Liver (tissue), 9 donors: Measurements from ENCODE around the gene GLT8D2. TPM values are rescaled to one million over a fixed set of nuclear protein-coding genes. Genes with fewer than 3 reads are reported as not detected.

Experiments
- DNase-seq: peaks from one replicate; pipeline ENCODE4 v3.0.0-alpha.2; 2017; ENCODE audit warnings: low spot score
- H3K27ac ChIP-seq, 2 donors: one replicate each; pipeline ENCODE4 v1.7.0; 2013; ENCODE audit warnings: inconsistent platforms in 2 of 2, low read length in 2 of 2, control low read depth in 1 of 2, low read depth in 1 of 2, mild to moderate bottlenecking in 1 of 2
- H3K27me3 ChIP-seq, 4 donors: one replicate each; pipeline versions ENCODE4 v1.6.1 to v1.7.0; 2013; ENCODE audit warnings: low read length in 3 of 4, inconsistent platforms in 1 of 4, mild to moderate bottlenecking in 1 of 4, moderate library complexity in 1 of 4; ENCODE audit not compliant: control insufficient read depth in 4 of 4, insufficient read depth in 4 of 4
- H3K36me3 ChIP-seq, 4 donors: one replicate each; pipeline versions ENCODE4 v1.6.1 to v1.7.0; 2013; ENCODE audit warnings: low read length in 3 of 4, mild to moderate bottlenecking in 3 of 4, low read depth in 1 of 4, moderate library complexity in 1 of 4; ENCODE audit not compliant: control insufficient read depth in 4 of 4, insufficient read depth in 3 of 4
- H3K4me1 ChIP-seq, 4 donors: one replicate each; pipeline versions ENCODE4 v1.6.1 to v1.7.0; 2013; ENCODE audit warnings: low read length in 3 of 4, mild to moderate bottlenecking in 3 of 4, moderate library complexity in 1 of 4; ENCODE audit not compliant: control insufficient read depth in 4 of 4, insufficient read depth in 4 of 4
- H3K4me3 ChIP-seq, 3 donors: one replicate each; pipeline versions ENCODE4 v1.6.1 to v1.7.0; 2013; ENCODE audit warnings: low read length in 3 of 3, control low read depth in 1 of 3, low read depth in 1 of 3, mild to moderate bottlenecking in 1 of 3
- H3K9ac ChIP-seq, 2 donors: one replicate each; pipeline ENCODE4 v1.7.0; 2013; ENCODE audit warnings: low read length in 2 of 2, mild to moderate bottlenecking in 2 of 2, moderate library complexity in 2 of 2, control low read depth in 1 of 2, low read depth in 1 of 2
- H3K9me3 ChIP-seq, 4 donors: one replicate each; pipeline versions ENCODE4 v1.6.1 to v1.7.0; 2013; ENCODE audit warnings: low read length in 3 of 4; ENCODE audit not compliant: control insufficient read depth in 4 of 4
- FOXA2 ChIP-seq: IDR thresholded peaks from 2 replicates; pipeline ENCODE4 v1.6.1; 2016; ENCODE audit warnings: antibody characterized with exemption
- HNF4A ChIP-seq, 2 donors: conservative IDR thresholded peaks; 2 replicates each; pipeline ENCODE4 v1.6.1; 2016; ENCODE audit warnings: antibody characterized with exemption in 2 of 2, mild to moderate bottlenecking in 2 of 2
- HNF4G ChIP-seq: IDR thresholded peaks from 2 replicates; pipeline ENCODE4 v1.6.1; 2016; ENCODE audit warnings: antibody characterized with exemption
- JUND ChIP-seq, 2 donors: IDR thresholded peaks; 2 replicates each; pipeline ENCODE4 v1.6.1; 2016; ENCODE audit warnings: antibody characterized with exemption in 2 of 2
- MAX ChIP-seq: IDR thresholded peaks from 2 replicates; pipeline ENCODE4 v1.6.1; 2016; ENCODE audit warnings: antibody characterized with exemption
- NR2F2 ChIP-seq: IDR thresholded peaks from 2 replicates; pipeline ENCODE4 v1.6.1; 2016; ENCODE audit warnings: antibody characterized with exemption
- RAD21 ChIP-seq, 2 donors: IDR thresholded peaks; 2 replicates each; pipeline ENCODE4 v1.6.1; 2016; ENCODE audit warnings: antibody characterized with exemption in 2 of 2, mild to moderate bottlenecking in 2 of 2
- RXRA ChIP-seq, 2 donors: IDR thresholded peaks; 2 replicates each; pipeline ENCODE4 v1.6.1; 2017 to 2018; ENCODE audit warnings: antibody characterized with exemption in 2 of 2, mild to moderate bottlenecking in 1 of 2
- SP1 ChIP-seq: IDR thresholded peaks from 2 replicates; pipeline ENCODE4 v1.6.1; 2018; ENCODE audit warnings: antibody characterized with exemption, mild to moderate bottlenecking
- YY1 ChIP-seq: IDR thresholded peaks from 2 replicates; pipeline ENCODE4 v1.6.1; 2016; ENCODE audit warnings: antibody characterized with exemption, mild to moderate bottlenecking
- WGBS: extraction: QIAGEN DNeasy Blood & Tissue Kit; methylation state at CpG from one replicate; pipeline ENCODE4 v1.1.7; 2013; 5-methylcytosine and 5-hydroxymethylcytosine counted together
- polyA plus RNA-seq, 2 donors: library from polyadenylated mRNA; stranded (reverse) in 1 of 2; unstranded in 1 of 2; fragments of 200-250 nt in 1 of 2; fragments of >200 nt in 1 of 2; fragmentation: Nextera tagmentation in 1 of 2; extraction: Ambion mirVana in 1 of 2; gene quantifications; one replicate each; pipeline versions ENCODE4 v1.2.1 to v1.2.3, GENCODE V29; 2013 to 2015
- total RNA-seq, 2 donors: library from RNA; depleted of rRNA; stranded (reverse); fragments of >200 nt; gene quantifications; one replicate each; pipeline ENCODE4 v1.2.3, GENCODE V29; 2014
- TF ChIP-seq, protein P1 (sequence below): IDR thresholded peaks from 2 replicates; pipeline ENCODE4 v1.6.1; 2016; ENCODE audit warnings: antibody characterized with exemption
- TF ChIP-seq, protein P2 (sequence below): fragments of 150-350 bp; IDR thresholded peaks from 2 replicates; pipeline ENCODE4 v1.5.1; 2017; ENCODE audit warnings: improper control_type of control experiment, low read depth, low read length; ENCODE audit not compliant: missing input control
- donor health status: healthy.
- donor health status: healthy.
- donor health status: healthy.
- donor health status: healthy.
- donor health status: healthy.

GLT8D2 gene
- total RNA-seq: 1 to 10 TPM in 1 of 2 donors, under 1 TPM in 1; 0.79 to 1.2 TPM
- polyA plus RNA-seq: 1 to 10 TPM; 1.2 to 1.4 TPM

DNA sequence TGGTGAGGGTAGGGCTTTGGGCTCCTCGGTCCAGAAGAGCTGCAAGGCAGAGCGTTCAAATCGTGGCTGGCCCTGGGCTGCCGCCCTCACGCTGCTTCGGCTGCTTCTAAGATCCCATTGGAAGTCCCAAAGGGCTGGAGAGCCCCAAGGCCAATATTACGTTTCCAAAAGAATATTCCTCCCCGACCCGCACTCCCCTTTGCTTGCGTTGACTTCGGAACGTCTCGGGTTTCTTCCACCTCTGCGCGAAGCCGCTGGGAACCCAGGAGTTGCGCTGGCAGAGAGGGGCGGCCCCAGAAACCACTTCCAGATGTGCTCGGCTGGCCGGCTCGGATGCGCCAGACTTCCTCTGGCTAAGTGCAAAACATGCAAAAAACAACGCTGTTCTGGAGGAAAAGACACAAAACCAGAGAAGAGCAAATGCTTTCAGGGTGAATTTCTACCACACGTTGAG is at the start of gene GLT8D2:
GLT8D2 (minus strand) TSS at position 285 of the 454 bp plus-strand sequence. CDS start 30,539 bp downstream, outside the sequence.
- TF ChIP-seq RAD21 (IDR thresholded peaks at IDR 0.05) (peak in 1 of 2 donors; percentile 9), NR2F2 (no peak)
- peak within 1 kb of the TSS in 1 of 3 donors; percentile 34 for H3K4me3 ChIP-seq
- H3K27ac ChIP-seq: no peak within 1 kb of the TSS
- peaks cover 0 to 7% (median 2%) of the 10 kb centered on the region in 4 donors for H3K27me3 ChIP-seq
- DNase-seq: no peak
- peaks cover 0 to 9% (median 3%) of the 10 kb centered on the region in 4 donors for H3K4me1 ChIP-seq
- H3K36me3 ChIP-seq: no peaks in the 10 kb centered on the region
- H3K9me3 ChIP-seq: no peaks in the 10 kb centered on the region
- 5% methylated on average over 24 of the region's 24 CpGs for WGBS
- H3K9ac ChIP-seq: no peak within 1 kb of the TSS

GRCh38 chr12:104097954-104098353 is 48.0 kb upstream of the GLT8D2 start:
- WGBS: 49% methylated on average over 2 of the region's 2 CpGs
- no peaks in the 10 kb centered on the region for H3K9me3 ChIP-seq
- H3K4me3 ChIP-seq: no peak overlapping the region
- H3K27ac ChIP-seq: no peak overlapping the region
- H3K9ac ChIP-seq: no peak overlapping the region
- H3K27me3 ChIP-seq: no peaks in the 10 kb centered on the region
- DNase-seq: no peak
- TF ChIP-seq FOXA2 (peak; percentile 27), HNF4A (conservative IDR thresholded peaks at IDR 0.05) (no peak), SP1 (no peak), MAX (no peak)
- H3K4me1 ChIP-seq: peaks cover 0 to 5% (median 2%) of the 10 kb centered on the region in 4 donors
- peaks cover 0 to 41% (median 30%) of the 10 kb centered on the region in 4 donors for H3K36me3 ChIP-seq

GRCh38 chr12:104095289-104095688 is 45.3 kb upstream of the GLT8D2 start:
- WGBS: 84% methylated on average over 1 of the region's 1 CpG
- Histone ChIP-seq H3K36me3 (peaks cover 4 to 38% (median 31%) of the 10 kb centered on the region in 4 donors), H3K4me1 (peaks cover 0 to 5% (median 2%) of the 10 kb centered on the region in 4 donors), H3K27ac (no peak overlapping the region), H3K9me3 (no peaks in the 10 kb centered on the region), H3K27me3 (no peaks in the 10 kb centered on the region), H3K9ac (no peak overlapping the region), H3K4me3 (no peak overlapping the region)
- TF ChIP-seq RXRA (IDR thresholded peaks at IDR 0.05): no peak
- DNase-seq: no peak

GRCh38 chr12:104094284-104094683 is 44.3 kb upstream of the GLT8D2 start:
- TF ChIP-seq, protein P1, sequence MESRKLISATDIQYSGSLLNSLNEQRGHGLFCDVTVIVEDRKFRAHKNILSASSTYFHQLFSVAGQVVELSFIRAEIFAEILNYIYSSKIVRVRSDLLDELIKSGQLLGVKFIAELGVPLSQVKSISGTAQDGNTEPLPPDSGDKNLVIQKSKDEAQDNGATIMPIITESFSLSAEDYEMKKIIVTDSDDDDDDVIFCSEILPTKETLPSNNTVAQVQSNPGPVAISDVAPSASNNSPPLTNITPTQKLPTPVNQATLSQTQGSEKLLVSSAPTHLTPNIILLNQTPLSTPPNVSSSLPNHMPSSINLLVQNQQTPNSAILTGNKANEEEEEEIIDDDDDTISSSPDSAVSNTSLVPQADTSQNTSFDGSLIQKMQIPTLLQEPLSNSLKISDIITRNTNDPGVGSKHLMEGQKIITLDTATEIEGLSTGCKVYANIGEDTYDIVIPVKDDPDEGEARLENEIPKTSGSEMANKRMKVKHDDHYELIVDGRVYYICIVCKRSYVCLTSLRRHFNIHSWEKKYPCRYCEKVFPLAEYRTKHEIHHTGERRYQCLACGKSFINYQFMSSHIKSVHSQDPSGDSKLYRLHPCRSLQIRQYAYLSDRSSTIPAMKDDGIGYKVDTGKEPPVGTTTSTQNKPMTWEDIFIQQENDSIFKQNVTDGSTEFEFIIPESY: no peak
- TF ChIP-seq, protein P2, sequence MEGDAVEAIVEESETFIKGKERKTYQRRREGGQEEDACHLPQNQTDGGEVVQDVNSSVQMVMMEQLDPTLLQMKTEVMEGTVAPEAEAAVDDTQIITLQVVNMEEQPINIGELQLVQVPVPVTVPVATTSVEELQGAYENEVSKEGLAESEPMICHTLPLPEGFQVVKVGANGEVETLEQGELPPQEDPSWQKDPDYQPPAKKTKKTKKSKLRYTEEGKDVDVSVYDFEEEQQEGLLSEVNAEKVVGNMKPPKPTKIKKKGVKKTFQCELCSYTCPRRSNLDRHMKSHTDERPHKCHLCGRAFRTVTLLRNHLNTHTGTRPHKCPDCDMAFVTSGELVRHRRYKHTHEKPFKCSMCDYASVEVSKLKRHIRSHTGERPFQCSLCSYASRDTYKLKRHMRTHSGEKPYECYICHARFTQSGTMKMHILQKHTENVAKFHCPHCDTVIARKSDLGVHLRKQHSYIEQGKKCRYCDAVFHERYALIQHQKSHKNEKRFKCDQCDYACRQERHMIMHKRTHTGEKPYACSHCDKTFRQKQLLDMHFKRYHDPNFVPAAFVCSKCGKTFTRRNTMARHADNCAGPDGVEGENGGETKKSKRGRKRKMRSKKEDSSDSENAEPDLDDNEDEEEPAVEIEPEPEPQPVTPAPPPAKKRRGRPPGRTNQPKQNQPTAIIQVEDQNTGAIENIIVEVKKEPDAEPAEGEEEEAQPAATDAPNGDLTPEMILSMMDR: no peak
- TF ChIP-seq MAX (no peak), JUND (IDR thresholded peaks at IDR 0.05) (no peak), HNF4A (conservative IDR thresholded peaks at IDR 0.05) (no peak), YY1 (no peak), SP1 (no peak), HNF4G (no peak)
- no peak overlapping the region for H3K4me3 ChIP-seq
- no peak overlapping the region for H3K9ac ChIP-seq
- H3K9me3 ChIP-seq: no peaks in the 10 kb centered on the region
- no peaks in the 10 kb centered on the region for H3K27me3 ChIP-seq
- H3K27ac ChIP-seq: no peak overlapping the region
- no peak for DNase-seq
- WGBS: 96% methylated on average over 3 of the region's 3 CpGs
- peaks cover 4 to 37% (median 33%) of the 10 kb centered on the region in 4 donors for H3K36me3 ChIP-seq
- H3K4me1 ChIP-seq: peaks cover 0 to 5% (median 2%) of the 10 kb centered on the region in 4 donors
